Measurements from ENCODE around the gene DDX10.

The DDX10 gene

DNA sequence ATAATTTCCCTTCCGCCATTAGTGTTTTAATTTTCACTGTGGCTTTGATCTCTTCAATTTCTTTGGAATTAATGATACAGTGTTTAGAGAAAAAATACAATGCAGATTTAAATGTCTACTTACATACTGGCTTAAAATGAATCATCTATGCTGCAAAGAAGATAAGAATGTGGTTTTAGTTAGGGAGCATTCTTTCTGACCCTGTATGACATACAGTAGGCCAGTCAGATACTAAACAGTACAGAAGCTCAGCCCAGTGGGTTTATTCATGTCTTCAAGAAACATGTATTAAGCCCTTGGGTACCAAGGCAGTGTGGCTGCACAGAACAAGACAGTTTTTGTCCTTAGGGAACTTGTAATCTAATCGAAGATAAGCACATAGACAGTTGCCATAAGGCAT lies 268.8 kb downstream of the DDX10 start:
- TF ChIP-seq, protein P1, sequence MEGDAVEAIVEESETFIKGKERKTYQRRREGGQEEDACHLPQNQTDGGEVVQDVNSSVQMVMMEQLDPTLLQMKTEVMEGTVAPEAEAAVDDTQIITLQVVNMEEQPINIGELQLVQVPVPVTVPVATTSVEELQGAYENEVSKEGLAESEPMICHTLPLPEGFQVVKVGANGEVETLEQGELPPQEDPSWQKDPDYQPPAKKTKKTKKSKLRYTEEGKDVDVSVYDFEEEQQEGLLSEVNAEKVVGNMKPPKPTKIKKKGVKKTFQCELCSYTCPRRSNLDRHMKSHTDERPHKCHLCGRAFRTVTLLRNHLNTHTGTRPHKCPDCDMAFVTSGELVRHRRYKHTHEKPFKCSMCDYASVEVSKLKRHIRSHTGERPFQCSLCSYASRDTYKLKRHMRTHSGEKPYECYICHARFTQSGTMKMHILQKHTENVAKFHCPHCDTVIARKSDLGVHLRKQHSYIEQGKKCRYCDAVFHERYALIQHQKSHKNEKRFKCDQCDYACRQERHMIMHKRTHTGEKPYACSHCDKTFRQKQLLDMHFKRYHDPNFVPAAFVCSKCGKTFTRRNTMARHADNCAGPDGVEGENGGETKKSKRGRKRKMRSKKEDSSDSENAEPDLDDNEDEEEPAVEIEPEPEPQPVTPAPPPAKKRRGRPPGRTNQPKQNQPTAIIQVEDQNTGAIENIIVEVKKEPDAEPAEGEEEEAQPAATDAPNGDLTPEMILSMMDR (IDR thresholded peaks at IDR 0.05; ENCODE audit: control insufficient read depth, insufficient read depth, low read depth, low read length, missing control alignments), result no peak
- no peak overlapping the region for H3K4me3 ChIP-seq (ENCODE audit: control insufficient read depth, low read depth, low read length)
- no peak for DNase-seq (ENCODE audit: low read depth)

DNA sequence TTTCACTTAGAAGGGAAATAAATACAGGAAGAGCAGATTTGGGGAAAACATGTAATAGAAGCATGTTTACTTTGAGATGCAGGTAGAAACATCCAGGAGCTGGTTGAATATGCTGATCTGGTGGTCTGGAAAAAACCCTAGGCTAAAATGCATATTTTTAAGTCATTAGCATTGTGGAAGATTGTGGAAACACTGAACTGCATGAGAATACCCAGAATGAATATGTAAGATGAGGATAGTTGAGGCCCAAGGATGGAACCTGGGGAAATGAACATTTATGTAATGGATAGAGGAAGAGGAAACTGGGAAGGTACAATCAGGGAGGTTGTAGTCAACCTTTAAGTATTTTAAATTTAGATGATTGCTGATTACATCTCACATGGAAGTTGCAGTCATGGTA lies 269.4 kb downstream of the DDX10 start:
- H3K4me3 ChIP-seq (ENCODE audit: control insufficient read depth, low read depth, low read length), result no peak overlapping the region
- TF ChIP-seq, protein P1 (IDR thresholded peaks at IDR 0.05; ENCODE audit: control insufficient read depth, insufficient read depth, low read depth, low read length, missing control alignments), result no peak
- DNase-seq (ENCODE audit: low read depth), result no peak

DNA sequence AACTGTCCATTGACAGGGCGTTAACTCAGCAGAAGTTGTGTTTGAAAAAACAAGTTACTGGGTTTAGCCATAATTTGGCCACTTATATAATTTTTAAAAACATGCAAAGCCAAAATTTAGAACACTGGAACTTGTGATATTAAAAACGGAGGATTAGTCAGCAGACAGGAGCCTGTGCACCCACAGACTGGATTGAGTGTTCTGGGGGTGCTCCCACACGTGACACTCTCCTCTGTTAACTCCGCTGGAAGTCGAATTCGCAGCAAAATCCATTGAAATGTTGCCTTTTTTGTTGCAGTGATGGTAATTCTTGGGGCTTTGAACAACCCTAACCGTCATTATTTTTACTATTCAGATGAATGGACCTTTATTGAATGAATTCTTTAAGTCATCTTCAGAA lies 269.8 kb downstream of the DDX10 start:
- no peak overlapping the region for H3K4me3 ChIP-seq (ENCODE audit: control insufficient read depth, low read depth, low read length)
- TF ChIP-seq, protein P1 (IDR thresholded peaks at IDR 0.05; ENCODE audit: control insufficient read depth, insufficient read depth, low read depth, low read length, missing control alignments), result no peak
- no peak for DNase-seq (ENCODE audit: low read depth)

DNA sequence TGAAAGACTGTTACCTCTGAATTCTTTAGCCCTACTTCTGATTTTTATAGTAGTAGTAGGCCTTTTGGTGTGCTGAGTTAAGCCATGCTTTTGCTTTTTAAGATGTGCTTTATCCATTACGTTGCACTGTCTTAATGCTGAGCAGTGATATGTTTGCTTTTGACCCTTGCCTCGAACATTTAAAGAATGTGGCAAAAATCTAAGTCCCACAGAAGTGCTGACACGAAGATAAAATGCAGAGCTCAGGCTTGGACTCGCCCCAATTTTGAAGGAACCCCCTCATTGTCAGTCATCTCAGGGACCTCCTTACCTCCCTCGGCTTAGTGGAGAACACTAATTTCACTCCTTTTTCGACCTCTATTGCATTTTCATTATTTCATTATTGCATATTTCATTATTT lies 272.9 kb downstream of the DDX10 start:
- DNase-seq (ENCODE audit: low read depth), result no peak
- TF ChIP-seq, protein P1 (IDR thresholded peaks at IDR 0.05; ENCODE audit: control insufficient read depth, insufficient read depth, low read depth, low read length, missing control alignments), result no peak
- no peak overlapping the region for H3K4me3 ChIP-seq (ENCODE audit: control insufficient read depth, low read depth, low read length)

DNA sequence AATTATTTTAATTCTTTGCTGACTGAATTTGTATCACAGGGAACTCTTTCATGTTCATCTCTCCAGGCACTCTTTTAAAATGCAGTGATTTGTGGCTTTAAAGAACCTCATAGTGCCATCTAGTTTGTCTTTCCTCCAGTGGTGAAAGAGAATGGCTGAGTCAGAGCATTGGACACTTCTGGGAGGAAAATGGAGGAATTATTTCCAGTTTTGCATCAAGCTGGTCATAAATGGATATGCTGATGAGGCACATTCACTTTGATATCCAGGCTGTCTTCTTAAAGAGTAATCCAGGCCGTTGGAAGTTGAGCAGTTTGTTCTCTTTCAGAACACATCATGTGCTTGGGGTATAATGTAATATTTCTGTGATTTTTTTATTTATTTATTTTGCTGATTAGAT lies 273.7 kb downstream of the DDX10 start:
- TF ChIP-seq, protein P1 (IDR thresholded peaks at IDR 0.05; ENCODE audit: control insufficient read depth, insufficient read depth, low read depth, low read length, missing control alignments), result no peak
- H3K4me3 ChIP-seq (ENCODE audit: control insufficient read depth, low read depth, low read length), result no peak overlapping the region
- DNase-seq (ENCODE audit: low read depth), result no peak

DNA sequence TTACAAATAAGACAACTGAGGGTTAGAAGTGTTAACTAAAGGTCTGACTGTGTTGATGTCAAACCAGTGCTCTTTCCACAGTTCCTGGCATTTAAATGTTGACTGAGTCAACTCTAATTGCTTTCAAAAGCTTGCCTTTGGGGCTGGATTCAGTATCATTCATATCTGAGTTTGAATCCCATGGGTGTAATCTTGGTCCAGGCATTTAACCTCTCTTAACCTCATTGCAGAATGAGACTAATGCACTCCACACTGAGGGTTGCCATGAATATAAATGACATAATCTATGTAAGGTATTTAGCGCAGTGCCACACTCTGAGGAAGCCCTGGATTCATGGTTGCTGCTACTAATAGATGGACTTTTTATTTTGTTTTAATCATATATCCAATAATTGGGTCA lies 274.3 kb downstream of the DDX10 start:
- DNase-seq (ENCODE audit: low read depth), result no peak
- no peak overlapping the region for H3K4me3 ChIP-seq (ENCODE audit: control insufficient read depth, low read depth, low read length)
- TF ChIP-seq, protein P1 (IDR thresholded peaks at IDR 0.05; ENCODE audit: control insufficient read depth, insufficient read depth, low read depth, low read length, missing control alignments), result no peak

DNA sequence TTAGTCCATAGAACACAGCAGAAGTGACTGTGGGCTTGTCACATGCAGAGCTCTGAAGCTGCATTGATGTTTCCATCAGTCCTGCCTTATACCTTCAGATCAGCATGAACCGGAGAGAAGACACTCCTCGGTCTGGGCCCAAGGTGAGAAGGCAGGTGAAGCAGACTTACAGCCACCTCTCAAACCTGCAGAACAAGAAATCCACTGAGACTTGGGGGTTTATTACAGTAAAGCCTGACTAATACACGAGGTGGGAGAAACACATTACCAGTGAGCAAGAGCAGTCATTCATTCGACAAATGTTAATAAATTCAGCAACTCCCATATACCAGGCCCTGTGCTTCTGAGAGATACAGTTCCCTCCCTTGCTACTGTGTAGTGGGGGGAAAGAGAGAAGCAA lies 279.0 kb downstream of the DDX10 start:
- no peak for DNase-seq (ENCODE audit: low read depth)
- H3K4me3 ChIP-seq (ENCODE audit: control insufficient read depth, low read depth, low read length), result no peak overlapping the region
- TF ChIP-seq, protein P1 (IDR thresholded peaks at IDR 0.05; ENCODE audit: control insufficient read depth, insufficient read depth, low read depth, low read length, missing control alignments), result no peak
